Neural progenitor cell (in vitro differentiated cells): ENCODE results near the gene KCNJ9. TPM values are rescaled to one million over a fixed set of nuclear protein-coding genes. Genes with fewer than 3 reads are reported as not detected.

ENCODE experiments used
- DNase-seq: peaks from one replicate; pipeline ENCODE4 v3.0.0-alpha.2; 2016; ENCODE audit warnings: low spot score
- H2AFZ ChIP-seq: fragments of 200-600 bp; sonication (generic); replicated peaks from 2 replicates; pipeline ENCODE4 v1.6.1; 2016; ENCODE audit warnings: antibody characterized with exemption
- H3F3A ChIP-seq: fragments of 200-600 bp; sonication (generic); 2 replicates; pipeline ENCODE4 v1.6.1; 2016; ENCODE audit warnings: antibody characterized with exemption, low read depth
- H3K27ac ChIP-seq: fragments of 200-600 bp; sonication (generic); 2 replicates; pipeline ENCODE4 v1.5.1; 2016; ENCODE audit warnings: mild to moderate bottlenecking
- H3K27me3 ChIP-seq: fragments of 200-600 bp; sonication (generic); 2 replicates; pipeline ENCODE4 v1.6.1; 2016; ENCODE audit warnings: mild to moderate bottlenecking, moderate library complexity
- H3K36me3 ChIP-seq: fragments of 200-600 bp; sonication (generic); 2 replicates; pipeline ENCODE4 v1.5.1; 2016
- H3K4me1 ChIP-seq: fragments of 200-600 bp; sonication (generic); 2 replicates; pipeline ENCODE4 v1.6.1; 2016; ENCODE audit warnings: mixed run types
- H3K4me2 ChIP-seq: fragments of 200-600 bp; sonication (generic); 2 replicates; pipeline ENCODE4 v1.6.1; 2016
- H3K4me3 ChIP-seq: fragments of 200-600 bp; sonication (generic); 2 replicates; pipeline ENCODE4 v1.5.1; 2016
- H3K79me2 ChIP-seq: fragments of 200-600 bp; sonication (generic); 2 replicates; pipeline ENCODE4 v1.6.1; 2016; ENCODE audit warnings: low read depth
- H3K9ac ChIP-seq: fragments of 200-600 bp; sonication (generic); 2 replicates; pipeline ENCODE4 v1.6.1; 2016
- H3K9me3 ChIP-seq: fragments of 200-600 bp; sonication (generic); 2 replicates; pipeline ENCODE4 v1.5.1; 2016; ENCODE audit warnings: low read depth
- H4K20me1 ChIP-seq: fragments of 200-600 bp; sonication (generic); 2 replicates; pipeline ENCODE4 v1.6.1; 2016; ENCODE audit warnings: low read depth
- H3K27ac Mint-ChIP-seq: 3 replicates; pipeline ENCODE4 v1.8.0; 2021; ENCODE audit warnings: mixed read lengths
- H3K27me3 Mint-ChIP-seq: 2 replicates; pipeline ENCODE4 v1.8.0; 2022; ENCODE audit warnings: low read depth, mild to moderate bottlenecking, inconsistent platforms, moderate library complexity, mixed read lengths; ENCODE audit not compliant: insufficient read depth
- H3K36me3 Mint-ChIP-seq: 3 replicates; pipeline ENCODE4 v1.8.0; 2021; ENCODE audit warnings: mixed read lengths
- H3K4me1 Mint-ChIP-seq: 3 replicates; pipeline ENCODE4 v1.8.0; 2021; ENCODE audit warnings: mixed read lengths
- H3K4me3 Mint-ChIP-seq: 3 replicates; pipeline ENCODE4 v1.8.0; 2021; ENCODE audit warnings: mild to moderate bottlenecking, moderate library complexity, mixed read lengths
- H3K9me3 Mint-ChIP-seq: 3 replicates; pipeline ENCODE4 v1.8.0; 2020; ENCODE audit warnings: mixed read lengths
- EZH2 ChIP-seq: fragments of 200-600 bp; sonication (generic); IDR thresholded peaks from 2 replicates; pipeline ENCODE4 v1.6.1; 2017; ENCODE audit warnings: antibody characterized with exemption, mild to moderate bottlenecking, moderate library complexity
- EZH2phosphoT487 ChIP-seq: fragments of 200-600 bp; sonication (generic); IDR thresholded peaks from 2 replicates; pipeline ENCODE4 v1.6.1; 2017; ENCODE audit warnings: antibody characterized with exemption
- total RNA-seq: library from RNA; depleted of rRNA; stranded (reverse); fragments of >200 nt; gene quantifications from 2 replicates; pipeline ENCODE4 v1.2.3, GENCODE V29; 2015; ENCODE audit warnings: low replicate concordance
- TF ChIP-seq, protein P1 (sequence below): fragments of 200-600 bp; sonication (generic); IDR thresholded peaks from 2 replicates; pipeline ENCODE4 v1.5.1; 2017; ENCODE audit warnings: antibody characterized with exemption, mild to moderate bottlenecking

The KCNJ9 gene
- total RNA-seq, 1 donor from 2014 or later = 0.09 TPM

DNA sequence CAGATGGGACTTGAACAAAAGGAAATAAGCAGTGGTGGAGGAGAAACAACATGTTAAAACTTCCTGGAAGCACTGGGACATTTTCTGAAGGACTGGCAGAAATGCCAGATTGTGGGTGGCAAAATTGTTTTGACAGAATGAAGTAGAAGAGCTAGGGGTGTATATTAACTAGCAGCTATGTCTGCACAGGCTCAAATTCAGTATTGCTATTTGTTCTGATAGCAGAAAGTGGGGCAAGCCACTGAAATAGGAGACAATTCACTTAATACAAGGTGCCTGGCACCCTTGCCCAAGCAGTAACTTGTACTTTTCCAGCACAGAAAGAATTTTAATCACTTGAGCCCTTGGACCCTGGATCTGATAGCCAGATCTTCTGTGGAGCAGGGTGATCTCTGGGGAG, 37.8 kb upstream of the KCNJ9 start:
- H3K27ac Mint-ChIP-seq = no peak overlapping the region

DNA sequence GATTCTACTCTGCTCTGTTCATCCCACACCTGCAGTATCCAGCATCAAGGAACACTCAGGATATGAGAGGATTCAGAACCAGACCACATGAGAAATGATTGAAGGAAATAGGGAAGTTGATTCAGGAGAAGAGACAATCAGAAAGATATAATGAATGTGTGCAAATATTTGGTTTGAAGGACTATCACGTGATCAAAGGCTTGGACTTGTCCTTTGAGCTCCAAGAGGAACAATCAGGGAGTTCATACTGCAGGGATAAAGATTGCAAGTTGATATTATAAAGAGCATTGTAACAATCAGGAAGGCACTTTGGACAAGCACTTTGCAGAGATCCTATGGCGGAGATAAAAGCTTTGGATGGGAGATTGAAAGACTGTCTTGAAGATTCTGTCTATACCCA, 35.7 kb upstream of the KCNJ9 start:
- no peak for TF ChIP-seq EZH2
- TF ChIP-seq, protein P1, sequence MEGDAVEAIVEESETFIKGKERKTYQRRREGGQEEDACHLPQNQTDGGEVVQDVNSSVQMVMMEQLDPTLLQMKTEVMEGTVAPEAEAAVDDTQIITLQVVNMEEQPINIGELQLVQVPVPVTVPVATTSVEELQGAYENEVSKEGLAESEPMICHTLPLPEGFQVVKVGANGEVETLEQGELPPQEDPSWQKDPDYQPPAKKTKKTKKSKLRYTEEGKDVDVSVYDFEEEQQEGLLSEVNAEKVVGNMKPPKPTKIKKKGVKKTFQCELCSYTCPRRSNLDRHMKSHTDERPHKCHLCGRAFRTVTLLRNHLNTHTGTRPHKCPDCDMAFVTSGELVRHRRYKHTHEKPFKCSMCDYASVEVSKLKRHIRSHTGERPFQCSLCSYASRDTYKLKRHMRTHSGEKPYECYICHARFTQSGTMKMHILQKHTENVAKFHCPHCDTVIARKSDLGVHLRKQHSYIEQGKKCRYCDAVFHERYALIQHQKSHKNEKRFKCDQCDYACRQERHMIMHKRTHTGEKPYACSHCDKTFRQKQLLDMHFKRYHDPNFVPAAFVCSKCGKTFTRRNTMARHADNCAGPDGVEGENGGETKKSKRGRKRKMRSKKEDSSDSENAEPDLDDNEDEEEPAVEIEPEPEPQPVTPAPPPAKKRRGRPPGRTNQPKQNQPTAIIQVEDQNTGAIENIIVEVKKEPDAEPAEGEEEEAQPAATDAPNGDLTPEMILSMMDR = no peak
- TF ChIP-seq EZH2phosphoT487 = no peak
- no peaks in the 10 kb centered on the region for H3K9me3 Mint-ChIP-seq
- H3F3A ChIP-seq = peaks cover 36% of the 10 kb centered on the region
- H3K36me3 Mint-ChIP-seq = no peaks in the 10 kb centered on the region
- no peak overlapping the region for H3K27ac ChIP-seq
- no peak overlapping the region for H3K4me3 Mint-ChIP-seq
- no peak overlapping the region for H2AFZ ChIP-seq
- no peaks in the 10 kb centered on the region for H3K79me2 ChIP-seq
- no peak overlapping the region for H3K9ac ChIP-seq
- H4K20me1 ChIP-seq = no peaks in the 10 kb centered on the region
- H3K9me3 ChIP-seq = no peaks in the 10 kb centered on the region
- peaks cover 7% of the 10 kb centered on the region for H3K27me3 Mint-ChIP-seq
- H3K4me2 ChIP-seq = no peak overlapping the region
- no peak overlapping the region for H3K27ac Mint-ChIP-seq
- DNase-seq = no peak
- peaks cover 28% of the 10 kb centered on the region for H3K4me1 Mint-ChIP-seq
- no peaks in the 10 kb centered on the region for H3K36me3 ChIP-seq
- H3K27me3 ChIP-seq = peaks cover 13% of the 10 kb centered on the region
- H3K4me1 ChIP-seq = peaks cover 32% of the 10 kb centered on the region
- H3K4me3 ChIP-seq = no peak overlapping the region

More for the DNA sequence above, 37.8 kb upstream of the KCNJ9 start:
- Histone ChIP-seq H3K27ac (no peak overlapping the region), H2AFZ (no peak overlapping the region), H3K4me3 (no peak overlapping the region), H3K36me3 (no peaks in the 10 kb centered on the region), H3K9ac (no peak overlapping the region), H3K9me3 (no peaks in the 10 kb centered on the region), H4K20me1 (no peaks in the 10 kb centered on the region), H3K27me3 (peaks cover 13% of the 10 kb centered on the region), H3K4me1 (peaks cover 24% of the 10 kb centered on the region), H3F3A (peaks cover 33% of the 10 kb centered on the region), H3K79me2 (no peaks in the 10 kb centered on the region), H3K4me2 (no peak overlapping the region)
- peaks cover 4% of the 10 kb centered on the region for H3K27me3 Mint-ChIP-seq
- no peak overlapping the region for H3K4me3 Mint-ChIP-seq
- TF ChIP-seq EZH2 = no peak
- TF ChIP-seq, protein P1 = no peak
- TF ChIP-seq EZH2phosphoT487 = no peak
- no peaks in the 10 kb centered on the region for H3K9me3 Mint-ChIP-seq
- H3K36me3 Mint-ChIP-seq = no peaks in the 10 kb centered on the region
- peaks cover 19% of the 10 kb centered on the region for H3K4me1 Mint-ChIP-seq
- no peak for DNase-seq

DNA sequence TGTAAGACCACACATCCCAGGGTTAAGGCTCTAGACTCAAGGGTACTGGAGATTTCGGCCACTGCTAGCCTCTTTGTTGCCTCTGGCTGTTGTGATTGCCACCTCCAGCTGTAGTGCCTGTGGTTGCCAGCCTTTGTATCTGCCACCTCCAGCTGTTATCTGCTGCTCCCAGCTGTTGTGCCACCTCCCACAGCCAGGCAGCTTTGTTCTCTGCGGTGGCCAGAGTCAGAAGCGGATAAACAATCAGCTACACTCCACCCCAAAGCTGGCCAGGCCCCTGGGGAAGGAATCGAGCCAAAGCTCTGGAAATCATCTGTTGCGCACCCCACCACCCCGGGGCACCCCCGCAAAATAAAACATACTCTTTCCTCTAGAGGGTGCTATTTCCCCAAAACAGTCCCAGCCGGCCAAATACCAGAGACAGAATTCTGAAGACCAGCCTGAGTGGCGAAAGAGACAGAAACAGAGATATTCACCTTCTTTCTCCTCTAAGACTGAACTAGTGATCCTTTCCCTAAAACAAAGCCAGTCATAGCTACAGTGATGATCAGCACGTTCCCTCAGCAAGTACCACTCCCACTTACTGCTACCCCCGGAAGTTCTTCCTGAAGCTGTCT, 34.7 kb upstream of the KCNJ9 start:
- Histone ChIP-seq H3K4me2 (peak overlapping the region; percentile 65), H3K27ac (no peak overlapping the region)

More for the DNA sequence above, 34.7 kb upstream of the KCNJ9 start:
- peak overlapping the region; percentile 2 for H3K4me3 Mint-ChIP-seq
- H2AFZ ChIP-seq = peak overlapping the region; percentile 59
- H3K9me3 Mint-ChIP-seq = no peaks in the 10 kb centered on the region
- H3K4me1 Mint-ChIP-seq = peaks cover 28% of the 10 kb centered on the region
- H3K36me3 Mint-ChIP-seq = no peaks in the 10 kb centered on the region
- H3K27me3 Mint-ChIP-seq = peaks cover 5% of the 10 kb centered on the region
- H3K4me3 ChIP-seq = peak overlapping the region; percentile 21
- no peaks in the 10 kb centered on the region for H3K36me3 ChIP-seq
- H3K79me2 ChIP-seq = no peaks in the 10 kb centered on the region
- DNase-seq = peak; percentile 80
- no peak overlapping the region for H3K9ac ChIP-seq
- H3K27me3 ChIP-seq = peaks cover 13% of the 10 kb centered on the region
- peaks cover 32% of the 10 kb centered on the region for H3K4me1 ChIP-seq
- H3K9me3 ChIP-seq = no peaks in the 10 kb centered on the region
- no peak for TF ChIP-seq EZH2
- TF ChIP-seq, protein P1 = peak; percentile 75
- no peaks in the 10 kb centered on the region for H4K20me1 ChIP-seq
- peak overlapping the region; percentile 9 for H3K27ac Mint-ChIP-seq
- peaks cover 36% of the 10 kb centered on the region for H3F3A ChIP-seq
